GM12878 (cell line): ENCODE data around the gene GJB4. TPM values are rescaled to one million over a fixed set of nuclear protein-coding genes. Genes with fewer than 3 reads are reported as not detected.

Experiments
- ATAC-seq: fragments of 200-7000 bp; cut with Tn5 transposase; 3 replicates; pipeline ENCODE4 v1.9.1; 2020; ENCODE audit warnings: mild to moderate bottlenecking, moderate library complexity
- BruUV-seq: library from RNA; stranded (reverse); fragments of 400-500 nt; replicated peaks from 2 replicates; lab custom pipeline; 2021; lab: Mats Ljungman, UMichigan
- CTCF ChIA-PET: fragments of 300-600 bp; sonication (Branson Sonifier 250); formaldehyde crosslinking; extraction: SDS; loops from one replicate; lab custom pipeline; 2021; ENCODE audit warnings: inconsistent platforms; lab: Yijun Ruan, JAX
- POLR2A ChIA-PET: fragments of 350-600 bp; formaldehyde crosslinking; extraction: SDS; loops from one replicate; lab custom pipeline; 2021; ENCODE audit warnings: inconsistent platforms; lab: Charles Lee
- RAD21 ChIA-PET: fragments of 300-600 bp; sonication (Branson Sonifier 250); formaldehyde crosslinking; loops from one replicate; lab custom pipeline; 2023; ENCODE audit warnings: antibody characterized with exemption; ENCODE audit not compliant: unreplicated experiment; lab: Charles Lee
- SMC1A ChIA-PET: fragments of 300-600 bp; sonication (Branson Sonifier 250); formaldehyde crosslinking; loops from one replicate; lab custom pipeline; 2023; ENCODE audit not compliant: unreplicated experiment, uncharacterized antibody; lab: Charles Lee
- DNase-seq: peaks from one replicate; pipeline ENCODE4 v3.0.0-alpha.2; 2011; ENCODE audit warnings: low read depth, low spot score
- FAIRE-seq: peaks from 3 replicates; lab custom pipeline; 2011; peaks lifted over from hg19 to GRCh38; lab: Jason Lieb, UNC
- H2AFZ ChIP-seq: 2 replicates; pipeline ENCODE4 v1.6.0; 2011; ENCODE audit warnings: low read depth, low read length, control low read depth; ENCODE audit not compliant: control insufficient read depth
- H3K27ac ChIP-seq: 2 replicates; pipeline ENCODE4 v1.5.1; 2011; ENCODE audit warnings: control low read depth; ENCODE audit not compliant: control insufficient read depth, insufficient read depth
- H3K27me3 ChIP-seq, 2 experiments: replicated peaks in 1 of 2; 2 replicates each; pipeline versions ENCODE4 v1.6.0 to v1.6.1; 2011; ENCODE audit warnings: low read length in 1 of 2; ENCODE audit not compliant: control insufficient read depth in 2 of 2, insufficient read depth in 2 of 2
- H3K36me3 ChIP-seq, 2 experiments: 2 replicates each; pipeline ENCODE4 v1.5.1; 2011; ENCODE audit warnings: low read length in 1 of 2; ENCODE audit not compliant: control insufficient read depth in 2 of 2, insufficient read depth in 2 of 2
- H3K4me1 ChIP-seq: 2 replicates; pipeline ENCODE4 v1.6.1; 2011; ENCODE audit warnings: mild to moderate bottlenecking, low read length, moderate library complexity, mixed read lengths; ENCODE audit not compliant: control insufficient read depth, insufficient read depth
- H3K4me2 ChIP-seq: 2 replicates; pipeline ENCODE4 v1.6.0; 2011; ENCODE audit warnings: control low read depth; ENCODE audit not compliant: control insufficient read depth, insufficient read depth
- H3K4me3 ChIP-seq: fragments of 200-600 bp; sonication (generic); 2 replicates; pipeline ENCODE4 v1.5.1; 2016
- H3K79me2 ChIP-seq: 2 replicates; pipeline ENCODE4 v1.6.0; 2011; ENCODE audit warnings: low read length; ENCODE audit not compliant: control insufficient read depth, insufficient read depth
- H3K9ac ChIP-seq: 2 replicates; pipeline ENCODE4 v1.8.0; 2011; ENCODE audit warnings: low read length, control low read depth, mixed read lengths; ENCODE audit not compliant: control insufficient read depth, insufficient read depth
- H3K9me3 ChIP-seq: replicated peaks from 3 replicates; pipeline ENCODE4 v1.5.1; 2011; ENCODE audit warnings: mild to moderate bottlenecking, low read length; ENCODE audit not compliant: control insufficient read depth, insufficient read depth
- H4K20me1 ChIP-seq: 2 replicates; pipeline ENCODE4 v1.6.0; 2011; ENCODE audit not compliant: control insufficient read depth, insufficient read depth
- BCL11A ChIP-seq: IDR thresholded peaks from 2 replicates; pipeline ENCODE4 v1.6.1; 2011; ENCODE audit warnings: low read depth, low read length
- BHLHE40 ChIP-seq, 2 experiments: fragments of 450-650 bp in 1 of 2; IDR thresholded peaks; 2 replicates each; pipeline ENCODE4 v1.6.1; 2011 to 2017; ENCODE audit warnings: low read depth in 2 of 2, borderline replicate concordance in 1 of 2, improper control_type of control experiment in 1 of 2, low read length in 1 of 2, mild to moderate bottlenecking in 1 of 2
- FOXM1 ChIP-seq: IDR thresholded peaks from 2 replicates; pipeline ENCODE4 v1.6.1; 2012; ENCODE audit warnings: low read depth, mild to moderate bottlenecking, inconsistent platforms, low read length, moderate library complexity
- MYC ChIP-seq: IDR thresholded peaks from 2 replicates; pipeline ENCODE4 v1.6.1; 2011; ENCODE audit warnings: mild to moderate bottlenecking, low read length, moderate library complexity, inconsistent platforms; ENCODE audit not compliant: insufficient read depth, insufficient replicate concordance, insufficient read length, severe bottlenecking
- PRDM15 ChIP-seq: fragments of 450-650 bp; formaldehyde crosslinking; IDR thresholded peaks from 2 replicates; pipeline ENCODE4 v1.4.0; 2020; ENCODE audit warnings: mild to moderate bottlenecking, moderate library complexity
- SMARCA5 ChIP-seq: fragments of 450-650 bp; IDR thresholded peaks from 2 replicates; pipeline ENCODE4 v1.6.1; 2017; ENCODE audit warnings: mild to moderate bottlenecking
- TARDBP ChIP-seq: IDR thresholded peaks from 2 replicates; pipeline ENCODE4 v1.6.1; 2016; ENCODE audit warnings: borderline replicate concordance
- TCF3 ChIP-seq: IDR thresholded peaks from 2 replicates; pipeline ENCODE4 v1.6.1; 2012; ENCODE audit warnings: low read depth, mild to moderate bottlenecking, low read length, borderline replicate concordance; ENCODE audit not compliant: insufficient read depth
- ZNF207 ChIP-seq: fragments of 450-650 bp; IDR thresholded peaks from 2 replicates; pipeline ENCODE4 v1.6.1; 2014; ENCODE audit warnings: antibody characterized with exemption, mild to moderate bottlenecking, borderline replicate concordance
- WGBS: methylation state at CpG from one replicate; pipeline ENCODE4 v1.1.6; 2016; ENCODE audit warnings: low lambda C conversion rate; ENCODE audit not compliant: insufficient replicate concordance, insufficient coverage; ENCODE audit errors: missing lambda C conversion rate; 5-methylcytosine and 5-hydroxymethylcytosine counted together
- in situ Hi-C: fragments of 300-500 bp; cut with MboI; formaldehyde crosslinking; loops from 9 replicates; pipeline ENCODE4 v1.14.3; 2018; ENCODE audit warnings: mixed read lengths
- intact Hi-C: fragments of 100-400 bp; cut with micrococcal nuclease; formaldehyde crosslinking; loops from one replicate; pipeline ENCODE4 v1.14.2; 2022; ENCODE audit not compliant: unreplicated experiment
- polyA plus RNA-seq, 11 experiments: library from polyadenylated mRNA; depleted of rRNA in 4 of 11; unstranded in 6 of 11; stranded (reverse) in 5 of 11; fragments of >200 nt; fragmentation: Nextera tagmentation in 4 of 11; fragmentation: Illumina TruSeq in 1 of 11; extraction: Ambion mirVana in 4 of 11; extraction: Trizol in 1 of 11; gene quantifications; 1 replicate in 1 of 11; 2 replicates in 10 of 11; pipeline versions ENCODE4 v1.2.1 to v1.2.3, GENCODE V29; 2011 to 2016; ENCODE audit warnings: inconsistent platforms in 2 of 11, missing spikeins in 2 of 11, low read depth in 1 of 11
- total RNA-seq, 4 experiments: library from RNA; depleted of rRNA in 3 of 4; stranded (reverse); fragments of >200 nt in 3 of 4; fragmentation: Illumina TruSeq in 1 of 4; extraction: Trizol in 1 of 4; gene quantifications; 2 replicates each; pipeline versions ENCODE4 v1.2.1 to v1.2.3, GENCODE V29; 2013 to 2021
- TF ChIP-seq, protein P1 (sequence below): fragments of 450-650 bp; IDR thresholded peaks from 2 replicates; pipeline ENCODE4 v1.6.1; 2014; ENCODE audit warnings: mild to moderate bottlenecking
- TF ChIP-seq, protein P2 (sequence below): IDR thresholded peaks from 2 replicates; pipeline ENCODE4 v1.6.1; 2011; ENCODE audit warnings: borderline replicate concordance, low read depth, mild to moderate bottlenecking, moderate library complexity, low read length; ENCODE audit not compliant: insufficient read depth, poor library complexity, severe bottlenecking
- TF ChIP-seq, protein P3 (sequence below): fragments of 450-650 bp; formaldehyde crosslinking; IDR thresholded peaks from 2 replicates; pipeline ENCODE4 v1.4.0; 2022; ENCODE audit warnings: mild to moderate bottlenecking, moderate library complexity
- TF ChIP-seq, protein P4 (sequence below): IDR thresholded peaks from 2 replicates; pipeline ENCODE4 v1.6.1; 2012; ENCODE audit warnings: low read depth, low read length, improper control_type of control experiment

Gene GJB4
- total and polyA plus RNA-seq, 10 of the 15 experiments (the other 5 are each of a cell fraction or from before 2014, with no cell fraction given), result not detected

DNA sequence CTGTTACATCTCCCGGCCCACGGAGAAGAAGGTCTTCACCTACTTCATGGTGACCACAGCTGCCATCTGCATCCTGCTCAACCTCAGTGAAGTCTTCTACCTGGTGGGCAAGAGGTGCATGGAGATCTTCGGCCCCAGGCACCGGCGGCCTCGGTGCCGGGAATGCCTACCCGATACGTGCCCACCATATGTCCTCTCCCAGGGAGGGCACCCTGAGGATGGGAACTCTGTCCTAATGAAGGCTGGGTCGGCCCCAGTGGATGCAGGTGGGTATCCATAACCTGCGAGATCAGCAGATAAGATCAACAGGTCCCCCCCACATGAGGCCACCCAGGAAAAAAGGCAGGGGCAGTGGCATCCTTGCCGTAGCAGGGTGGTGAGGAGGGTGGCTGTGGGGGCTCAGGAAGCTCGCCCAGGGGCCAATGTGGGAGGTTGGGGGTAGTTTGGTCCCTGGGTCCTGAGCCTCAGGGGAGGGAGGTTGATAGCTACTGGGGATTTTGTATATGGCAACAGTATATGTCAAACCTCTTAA lies 2.3 kb downstream of the GJB4 start:
- ChIA-PET RAD21 (no interaction called here), SMC1A (no interaction called here), CTCF (no interaction called here), POLR2A (no interaction called here)
- Histone ChIP-seq H3K4me3 (no peak overlapping the region), H3K79me2 (no peaks in the 10 kb centered on the region), H3K9ac (no peak overlapping the region), H2AFZ (no peak overlapping the region), H3K9me3 (no peaks in the 10 kb centered on the region), H3K27ac (no peak overlapping the region), H3K36me3 (no peaks in the 10 kb centered on the region), H3K27me3 (no peaks in the 10 kb centered on the region; a peak in 2 of 4 replicates), H3K4me2 (no peak overlapping the region), H4K20me1 (no peaks in the 10 kb centered on the region), H3K4me1 (no peaks in the 10 kb centered on the region)
- intact Hi-C loops (no loop called here), in situ Hi-C loops (no loop called here)
- FAIRE-seq, result no peak
- no peak for ATAC-seq
- no peak for DNase-seq
- BruUV-seq, result no TSS peak
- 35% methylated on average over 13 of the region's 13 CpGs for WGBS
- TF ChIP-seq BHLHE40 (IDR thresholded peaks at IDR 0.05; ENCODE audit: borderline replicate concordance in 1 of 2, low read depth in 2 of 2, low read length in 1 of 2) (no peak), FOXM1 (no peak), MYC (no peak), TCF3 (no peak), SMARCA5 (no peak), TARDBP (no peak), PRDM15 (CRISPR knock-in tag) (no peak), ZNF207 (no peak), BCL11A (no peak)
- TF ChIP-seq, protein P1, sequence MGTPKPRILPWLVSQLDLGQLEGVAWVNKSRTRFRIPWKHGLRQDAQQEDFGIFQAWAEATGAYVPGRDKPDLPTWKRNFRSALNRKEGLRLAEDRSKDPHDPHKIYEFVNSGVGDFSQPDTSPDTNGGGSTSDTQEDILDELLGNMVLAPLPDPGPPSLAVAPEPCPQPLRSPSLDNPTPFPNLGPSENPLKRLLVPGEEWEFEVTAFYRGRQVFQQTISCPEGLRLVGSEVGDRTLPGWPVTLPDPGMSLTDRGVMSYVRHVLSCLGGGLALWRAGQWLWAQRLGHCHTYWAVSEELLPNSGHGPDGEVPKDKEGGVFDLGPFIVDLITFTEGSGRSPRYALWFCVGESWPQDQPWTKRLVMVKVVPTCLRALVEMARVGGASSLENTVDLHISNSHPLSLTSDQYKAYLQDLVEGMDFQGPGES, result no peak
- TF ChIP-seq, protein P2, sequence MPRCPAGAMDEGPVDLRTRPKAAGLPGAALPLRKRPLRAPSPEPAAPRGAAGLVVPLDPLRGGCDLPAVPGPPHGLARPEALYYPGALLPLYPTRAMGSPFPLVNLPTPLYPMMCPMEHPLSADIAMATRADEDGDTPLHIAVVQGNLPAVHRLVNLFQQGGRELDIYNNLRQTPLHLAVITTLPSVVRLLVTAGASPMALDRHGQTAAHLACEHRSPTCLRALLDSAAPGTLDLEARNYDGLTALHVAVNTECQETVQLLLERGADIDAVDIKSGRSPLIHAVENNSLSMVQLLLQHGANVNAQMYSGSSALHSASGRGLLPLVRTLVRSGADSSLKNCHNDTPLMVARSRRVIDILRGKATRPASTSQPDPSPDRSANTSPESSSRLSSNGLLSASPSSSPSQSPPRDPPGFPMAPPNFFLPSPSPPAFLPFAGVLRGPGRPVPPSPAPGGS, result no peak
- TF ChIP-seq, protein P3, sequence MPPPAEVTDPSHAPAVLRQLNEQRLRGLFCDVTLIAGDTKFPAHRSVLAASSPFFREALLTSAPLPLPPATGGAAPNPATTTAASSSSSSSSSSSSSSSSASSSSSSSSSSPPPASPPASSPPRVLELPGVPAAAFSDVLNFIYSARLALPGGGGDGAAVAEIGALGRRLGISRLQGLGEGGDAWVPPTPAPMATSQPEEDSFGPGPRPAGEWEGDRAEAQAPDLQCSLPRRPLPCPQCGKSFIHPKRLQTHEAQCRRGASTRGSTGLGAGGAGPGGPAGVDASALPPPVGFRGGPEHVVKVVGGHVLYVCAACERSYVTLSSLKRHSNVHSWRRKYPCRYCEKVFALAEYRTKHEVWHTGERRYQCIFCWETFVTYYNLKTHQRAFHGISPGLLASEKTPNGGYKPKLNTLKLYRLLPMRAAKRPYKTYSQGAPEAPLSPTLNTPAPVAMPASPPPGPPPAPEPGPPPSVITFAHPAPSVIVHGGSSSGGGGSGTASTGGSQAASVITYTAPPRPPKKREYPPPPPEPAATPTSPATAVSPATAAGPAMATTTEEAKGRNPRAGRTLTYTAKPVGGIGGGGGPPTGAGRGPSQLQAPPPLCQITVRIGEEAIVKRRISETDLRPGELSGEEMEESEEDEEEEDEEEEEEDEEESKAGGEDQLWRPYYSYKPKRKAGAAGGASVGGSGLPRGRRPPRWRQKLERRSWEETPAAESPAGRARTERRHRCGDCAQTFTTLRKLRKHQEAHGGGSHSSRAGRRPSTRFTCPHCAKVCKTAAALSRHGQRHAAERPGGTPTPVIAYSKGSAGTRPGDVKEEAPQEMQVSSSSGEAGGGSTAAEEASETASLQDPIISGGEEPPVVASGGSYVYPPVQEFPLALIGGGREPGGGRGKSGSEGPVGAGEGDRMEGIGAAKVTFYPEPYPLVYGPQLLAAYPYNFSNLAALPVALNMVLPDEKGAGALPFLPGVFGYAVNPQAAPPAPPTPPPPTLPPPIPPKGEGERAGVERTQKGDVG (CRISPR knock-in tag), result no peak
- TF ChIP-seq, protein P4, sequence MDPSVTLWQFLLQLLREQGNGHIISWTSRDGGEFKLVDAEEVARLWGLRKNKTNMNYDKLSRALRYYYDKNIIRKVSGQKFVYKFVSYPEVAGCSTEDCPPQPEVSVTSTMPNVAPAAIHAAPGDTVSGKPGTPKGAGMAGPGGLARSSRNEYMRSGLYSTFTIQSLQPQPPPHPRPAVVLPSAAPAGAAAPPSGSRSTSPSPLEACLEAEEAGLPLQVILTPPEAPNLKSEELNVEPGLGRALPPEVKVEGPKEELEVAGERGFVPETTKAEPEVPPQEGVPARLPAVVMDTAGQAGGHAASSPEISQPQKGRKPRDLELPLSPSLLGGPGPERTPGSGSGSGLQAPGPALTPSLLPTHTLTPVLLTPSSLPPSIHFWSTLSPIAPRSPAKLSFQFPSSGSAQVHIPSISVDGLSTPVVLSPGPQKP, result no peak
